T-cell (primary cell): ENCODE results near the gene ZNHIT2. TPM values are rescaled to one million over a fixed set of nuclear protein-coding genes. Genes with fewer than 3 reads are reported as not detected.

Source experiments
- ATAC-seq, 4 experiments: fragments of 200-7000 bp in 3 of 4; fragments of 150-1000 bp in 1 of 4; cut with Tn5 transposase; replicated peaks in 1 of 4; 1 replicate in 3 of 4; 2 replicates in 1 of 4; pipeline ENCODE4 v1.10.0; 2021; ENCODE audit warnings: moderate library complexity in 3 of 4, mild to moderate bottlenecking in 2 of 4, moderate number of reproducible peaks in 1 of 4
- CTCF ChIA-PET, 2 donors: fragments of 300-600 bp; sonication (Branson Sonifier 250); formaldehyde crosslinking; loops; one replicate each; lab custom pipeline; 2022; ENCODE audit warnings: antibody characterized with exemption in 2 of 2; lab: Charles Lee
- POLR2A ChIA-PET, 2 donors: fragments of 300-600 bp; sonication (Branson Sonifier 250); formaldehyde crosslinking; loops; one replicate each; lab custom pipeline; 2022; ENCODE audit warnings: antibody characterized with exemption in 2 of 2; lab: Charles Lee
- DNase-seq, 35 experiments: peaks; one replicate each; pipeline versions ENCODE4 v3.0.0 to v3.0.0-alpha.2; 2013 to 2023
- H3K27ac ChIP-seq: one replicate; pipeline ENCODE4 v1.5.1; 2013; ENCODE audit warnings: low read length
- H3K27me3 ChIP-seq, 2 experiments: replicated peaks in 1 of 2; 1 replicate in 1 of 2; 2 replicates in 1 of 2; pipeline versions ENCODE4 v1.6.1 to v1.7.0; 2013; ENCODE audit warnings: low read length in 1 of 2, mixed read lengths in 1 of 2; ENCODE audit not compliant: control insufficient read depth in 2 of 2, insufficient read depth in 2 of 2; ENCODE audit errors: extremely low read depth in 1 of 2
- H3K36me3 ChIP-seq, 2 donors: 1 replicate in 1 of 2; 2 replicates in 1 of 2; pipeline versions ENCODE4 v1.6.1 to v1.7.0; 2013; ENCODE audit warnings: low read length in 1 of 2; ENCODE audit not compliant: control insufficient read depth in 2 of 2, insufficient read depth in 1 of 2; ENCODE audit errors: extremely low read depth in 1 of 2
- H3K4me1 ChIP-seq, 2 experiments: 1 replicate in 1 of 2; 2 replicates in 1 of 2; pipeline versions ENCODE4 v1.6.1 to v1.7.0; 2013; ENCODE audit warnings: low read length in 2 of 2, mixed read lengths in 1 of 2; ENCODE audit not compliant: insufficient read depth in 2 of 2, control insufficient read depth in 1 of 2; ENCODE audit errors: extremely low read depth in 1 of 2
- H3K4me3 ChIP-seq, 2 donors: 1 replicate in 1 of 2; 2 replicates in 1 of 2; pipeline versions ENCODE4 v1.5.1 to v1.7.0; 2013; ENCODE audit warnings: mild to moderate bottlenecking in 2 of 2, low read length in 1 of 2, moderate library complexity in 1 of 2; ENCODE audit not compliant: control insufficient read depth in 1 of 2; ENCODE audit errors: extremely low read depth in 1 of 2
- H3K9me3 ChIP-seq: 2 replicates; pipeline ENCODE4 v1.7.0; 2013
- H3K27ac Mint-ChIP-seq, 2 donors: one replicate each; pipeline ENCODE4 v1.8.0; 2020 to 2021; ENCODE audit warnings: mild to moderate bottlenecking in 2 of 2, mixed read lengths in 2 of 2
- H3K27me3 Mint-ChIP-seq, 2 donors: one replicate each; pipeline ENCODE4 v1.8.0; 2021 to 2022; ENCODE audit warnings: mixed read lengths in 2 of 2
- H3K36me3 Mint-ChIP-seq: one replicate; pipeline ENCODE4 v1.8.0; 2021; ENCODE audit warnings: mixed read lengths
- H3K4me1 Mint-ChIP-seq, 3 donors: one replicate each; pipeline ENCODE4 v1.8.0; 2020 to 2022; ENCODE audit warnings: mixed read lengths in 3 of 3, mild to moderate bottlenecking in 1 of 3
- H3K4me3 Mint-ChIP-seq, 3 donors: one replicate each; pipeline ENCODE4 v1.8.0; 2020 to 2022; ENCODE audit warnings: mild to moderate bottlenecking in 3 of 3, mixed read lengths in 3 of 3, moderate library complexity in 3 of 3
- H3K9me3 Mint-ChIP-seq, 3 donors: one replicate each; pipeline ENCODE4 v1.8.0; 2020 to 2022; ENCODE audit warnings: mixed read lengths in 3 of 3
- WGBS: methylation state at CpG from one replicate; pipeline ENCODE4 v1.1.5; 2013; ENCODE audit warnings: missing lambda C conversion rate; ENCODE audit not compliant: insufficient coverage; 5-methylcytosine and 5-hydroxymethylcytosine counted together
- total RNA-seq, 35 experiments: library from RNA in 6 of 35; stranded (reverse) in 6 of 35; fragments of 120-200 nt in 1 of 35; gene quantifications; one replicate each; pipeline versions ENCODE4 v1.2.1 to v1.2.4 and lab custom pipeline; 2013 to 2026

The ZNHIT2 gene
- total RNA-seq, 5 donors from 2014 or later (not counting 1 experiment from before 2014, with no cell fraction given): 7.0 to 20.4 (median 18.1) TPM

GRCh38 chr11:65095427-65095826 is 22.1 kb downstream of the ZNHIT2 start:
- Histone ChIP-seq H3K9me3 (no peaks in the 10 kb centered on the region), H3K4me1 (peaks cover 7 to 22% of the 10 kb centered on the region in 2 experiments), H3K27ac (no peak overlapping the region), H3K36me3 (peaks cover 0 to 16% of the 10 kb centered on the region in 2 donors), H3K27me3 (no peaks in the 10 kb centered on the region), H3K4me3 (no peak overlapping the region)
- ChIA-PET POLR2A (interaction anchor here in 1 of 2 donors (0.7 kb wide), 1 partner anchor 26 kb away, joined by 3 read pairs; the partner anchor contains the start of genes FAU and MRPL49), CTCF (interaction anchor here in 1 of 2 donors (1.1 kb wide), 1 partner anchor 15 kb away, joined by 3 read pairs; no protein-coding TSS in a partner anchor)
- peak overlapping the region; percentile 81 to 93 (median 85) for H3K4me3 Mint-ChIP-seq
- peaks cover 12% of the 10 kb centered on the region for H3K36me3 Mint-ChIP-seq
- peak overlapping the region; percentile 92 to 94 for H3K27ac Mint-ChIP-seq
- no peak for ATAC-seq
- no peaks in the 10 kb centered on the region for H3K9me3 Mint-ChIP-seq
- H3K4me1 Mint-ChIP-seq: peaks cover 13 to 24% (median 23%) of the 10 kb centered on the region in 3 donors
- H3K27me3 Mint-ChIP-seq: no peaks in the 10 kb centered on the region
- WGBS: 92% methylated on average over 22 of the region's 22 CpGs
- no peak for DNase-seq

- ChIA-PET POLR2A (no interaction called here), CTCF (no interaction called here)
- peaks cover 15 to 34% of the 10 kb centered on the region in 2 donors for H3K36me3 ChIP-seq
- 93% methylated on average over 3 of the region's 4 CpGs for WGBS
- no peak for DNase-seq
- H3K27me3 ChIP-seq: no peaks in the 10 kb centered on the region
- ATAC-seq: no peak
- peaks cover 5 to 7% (median 5%) of the 10 kb centered on the region in 3 donors for H3K4me1 Mint-ChIP-seq
- H3K4me3 ChIP-seq: no peak overlapping the region
- no peaks in the 10 kb centered on the region for H3K27me3 Mint-ChIP-seq
- no peak overlapping the region for H3K27ac ChIP-seq
- peaks cover 19% of the 10 kb centered on the region for H3K36me3 Mint-ChIP-seq
- peaks cover 0 to 3% of the 10 kb centered on the region in 2 experiments for H3K4me1 ChIP-seq
- H3K4me3 Mint-ChIP-seq: no peak overlapping the region
- peak overlapping the region in 1 of 2 donors; percentile 34 for H3K27ac Mint-ChIP-seq
- H3K9me3 ChIP-seq: no peaks in the 10 kb centered on the region
- H3K9me3 Mint-ChIP-seq: no peaks in the 10 kb centered on the region
Measured at GRCh38 chr11:65090628-65091027, 26.9 kb downstream of the ZNHIT2 start.

GRCh38 chr11:65089621-65090020 is 27.9 kb downstream of the ZNHIT2 start:
- WGBS: 100% methylated on average over 2 of the region's 4 CpGs
- Mint-ChIP-seq H3K4me3 (no peak overlapping the region), H3K9me3 (no peaks in the 10 kb centered on the region), H3K27ac (no peak overlapping the region), H3K4me1 (peaks cover 14 to 15% (median 14%) of the 10 kb centered on the region in 3 donors), H3K36me3 (peaks cover 20% of the 10 kb centered on the region), H3K27me3 (no peaks in the 10 kb centered on the region)
- DNase-seq (no peak), ATAC-seq (no peak)
- no peaks in the 10 kb centered on the region for H3K9me3 ChIP-seq
- H3K27ac ChIP-seq: no peak overlapping the region
- H3K4me3 ChIP-seq: no peak overlapping the region
- POLR2A ChIA-PET: no interaction called here
- no peaks in the 10 kb centered on the region for H3K27me3 ChIP-seq
- H3K4me1 ChIP-seq: peaks cover 3 to 10% of the 10 kb centered on the region in 2 experiments
- H3K36me3 ChIP-seq: peaks cover 15 to 38% of the 10 kb centered on the region in 2 donors
- CTCF ChIA-PET: interaction anchor here in 1 of 2 donors (0.6 kb wide), 1 partner anchor 61 kb away, joined by 6 read pairs; no protein-coding TSS in a partner anchor

GRCh38 chr11:65087827-65088226 is 29.7 kb downstream of the ZNHIT2 start:
- no peak overlapping the region for H3K4me3 Mint-ChIP-seq
- H3K4me3 ChIP-seq: no peak overlapping the region
- DNase-seq (no peak), ATAC-seq (no peak)
- peaks cover 20% of the 10 kb centered on the region for H3K36me3 Mint-ChIP-seq
- POLR2A ChIA-PET: no interaction called here
- H3K27ac Mint-ChIP-seq: no peak overlapping the region
- H3K27ac ChIP-seq: no peak overlapping the region
- peaks cover 11 to 22% of the 10 kb centered on the region in 2 experiments for H3K4me1 ChIP-seq
- 100% methylated on average over 2 of the region's 15 CpGs for WGBS
- no peaks in the 10 kb centered on the region for H3K9me3 ChIP-seq
- H3K9me3 Mint-ChIP-seq: no peaks in the 10 kb centered on the region
- H3K27me3 ChIP-seq: no peaks in the 10 kb centered on the region
- H3K4me1 Mint-ChIP-seq: peaks cover 26 to 32% (median 29%) of the 10 kb centered on the region in 3 donors
- H3K36me3 ChIP-seq: peaks cover 15 to 38% of the 10 kb centered on the region in 2 donors
- CTCF ChIA-PET: no interaction called here
- no peaks in the 10 kb centered on the region for H3K27me3 Mint-ChIP-seq

- Mint-ChIP-seq H3K27me3 (no peaks in the 10 kb centered on the region), H3K4me3 (no peak overlapping the region), H3K4me1 (peaks cover 26 to 34% (median 30%) of the 10 kb centered on the region in 3 donors), H3K36me3 (peaks cover 20% of the 10 kb centered on the region), H3K27ac (no peak overlapping the region), H3K9me3 (no peaks in the 10 kb centered on the region)
- 96% methylated on average over 11 of the region's 11 CpGs for WGBS
- peaks cover 15 to 38% of the 10 kb centered on the region in 2 donors for H3K36me3 ChIP-seq
- H3K27ac ChIP-seq: no peak overlapping the region
- no peaks in the 10 kb centered on the region for H3K9me3 ChIP-seq
- DNase-seq (no peak), ATAC-seq (no peak)
- H3K4me1 ChIP-seq: peaks cover 11 to 22% of the 10 kb centered on the region in 2 experiments
- H3K4me3 ChIP-seq: no peak overlapping the region
- ChIA-PET POLR2A (no interaction called here), CTCF (no interaction called here)
- H3K27me3 ChIP-seq: no peaks in the 10 kb centered on the region
Measured at GRCh38 chr11:65087216-65087615, 30.3 kb downstream of the ZNHIT2 start.

- ATAC-seq (no peak), DNase-seq (no peak)
- Histone ChIP-seq H3K27ac (no peak overlapping the region), H3K27me3 (no peaks in the 10 kb centered on the region), H3K4me1 (peaks cover 11 to 22% of the 10 kb centered on the region in 2 experiments), H3K36me3 (peaks cover 15 to 38% of the 10 kb centered on the region in 2 donors), H3K9me3 (no peaks in the 10 kb centered on the region), H3K4me3 (no peak overlapping the region)
- Mint-ChIP-seq H3K36me3 (peaks cover 20% of the 10 kb centered on the region), H3K4me1 (peaks cover 26 to 34% (median 30%) of the 10 kb centered on the region in 3 donors), H3K27ac (no peak overlapping the region), H3K4me3 (peak overlapping the region in 1 of 3 donors; percentile 45), H3K27me3 (no peaks in the 10 kb centered on the region), H3K9me3 (no peaks in the 10 kb centered on the region)
- POLR2A ChIA-PET: interaction anchor here (0.6 kb wide), 2 partner anchors 80 to 207 kb away, joined by 3 to 4 read pairs; no protein-coding TSS in a partner anchor
- WGBS: 94% methylated on average over 4 of the region's 9 CpGs
- CTCF ChIA-PET: interaction anchor here in 1 of 2 donors (0.5 kb wide), 1 partner anchor 260 kb away, joined by 3 read pairs; no protein-coding TSS in a partner anchor
Measured at GRCh38 chr11:65086809-65087208, 30.7 kb downstream of the ZNHIT2 start.
